ENCODE measurements around the gene PLP1.
"Not testable (repeated sequence)": the region's sequence is repeated elsewhere in the genome, so short reads cannot be mapped to it uniquely, and the experiment has no call there.

Gene PLP1

GRCh38 chrX:103794119-103794518 is 17.5 kb downstream of the PLP1 start:
- H3K4me3 ChIP-seq (ENCODE audit: low read length), result no peak overlapping the region
- TF ChIP-seq ZNF274 (IDR thresholded peaks at IDR 0.05; ENCODE audit: low read depth, low read length), result no peak

GRCh38 chrX:103797691-103798090 is 21.1 kb downstream of the PLP1 start:
- no peak overlapping the region for H3K4me3 ChIP-seq (ENCODE audit: low read length)
- TF ChIP-seq ZNF274 (IDR thresholded peaks at IDR 0.05; ENCODE audit: low read depth, low read length), result no peak

DNA sequence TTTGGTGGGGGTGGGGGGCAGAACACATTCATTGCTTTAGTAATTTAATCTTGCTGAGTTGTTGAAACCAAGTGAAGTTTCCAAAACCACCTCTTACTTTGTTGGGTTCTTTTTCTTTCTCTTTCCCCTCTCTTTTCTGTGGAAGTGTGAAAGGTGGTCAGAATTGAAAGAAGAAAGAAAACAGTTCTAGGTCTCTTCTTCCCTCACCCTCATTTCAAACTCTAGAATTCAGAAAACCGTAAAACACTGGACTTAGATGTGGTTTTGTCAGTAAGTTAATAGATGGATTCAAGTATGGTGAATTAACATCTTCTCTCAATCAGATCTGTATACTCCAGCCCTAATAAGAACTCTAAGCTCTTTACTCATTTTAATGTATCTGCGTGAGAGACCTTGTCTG is 23.7 kb downstream of the PLP1 start:
- H3K4me3 ChIP-seq (ENCODE audit: low read length), result no peak overlapping the region
- TF ChIP-seq ZNF274 (IDR thresholded peaks at IDR 0.05; ENCODE audit: low read depth, low read length), result no peak

- H3K4me3 ChIP-seq (ENCODE audit: low read length), result no peak overlapping the region
- TF ChIP-seq ZNF274 (IDR thresholded peaks at IDR 0.05; ENCODE audit: low read depth, low read length), result no peak
These were observed 29.2 kb downstream of the PLP1 start for GRCh38 chrX:103805860-103806259.

- no peak overlapping the region for H3K4me3 ChIP-seq (ENCODE audit: low read length)
- TF ChIP-seq ZNF274 (IDR thresholded peaks at IDR 0.05; ENCODE audit: low read depth, low read length), result no peak
These were observed 30.3 kb downstream of the PLP1 start for GRCh38 chrX:103806862-103807474.

DNA sequence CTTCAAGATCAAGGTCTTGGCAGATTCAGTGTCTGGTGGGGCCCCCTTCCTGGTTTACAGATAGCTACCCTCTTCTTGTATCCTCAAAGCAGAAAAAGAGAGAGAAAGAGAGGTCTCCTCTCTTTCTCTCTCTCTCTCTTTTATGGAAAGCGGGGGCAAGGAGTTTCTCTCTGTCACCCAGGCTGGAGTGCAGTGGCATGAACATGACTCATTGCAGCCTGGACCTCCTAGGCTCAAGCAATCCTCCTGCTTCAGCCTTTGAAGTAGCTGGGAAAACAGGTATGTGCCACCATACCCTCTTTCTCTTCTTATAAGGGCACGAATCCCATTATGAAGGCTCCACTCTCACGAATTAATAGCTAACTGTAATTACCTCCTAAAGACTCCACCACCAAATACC is 35.2 kb downstream of the PLP1 start:
- no peak for TF ChIP-seq ZNF274 (IDR thresholded peaks at IDR 0.05; ENCODE audit: low read depth, low read length)
- no peak overlapping the region for H3K4me3 ChIP-seq (ENCODE audit: low read length)

- H3K4me3 ChIP-seq (ENCODE audit: low read length), result not testable (repeated sequence)
These were observed 40.5 kb downstream of the PLP1 start for GRCh38 chrX:103817101-103817500.

DNA sequence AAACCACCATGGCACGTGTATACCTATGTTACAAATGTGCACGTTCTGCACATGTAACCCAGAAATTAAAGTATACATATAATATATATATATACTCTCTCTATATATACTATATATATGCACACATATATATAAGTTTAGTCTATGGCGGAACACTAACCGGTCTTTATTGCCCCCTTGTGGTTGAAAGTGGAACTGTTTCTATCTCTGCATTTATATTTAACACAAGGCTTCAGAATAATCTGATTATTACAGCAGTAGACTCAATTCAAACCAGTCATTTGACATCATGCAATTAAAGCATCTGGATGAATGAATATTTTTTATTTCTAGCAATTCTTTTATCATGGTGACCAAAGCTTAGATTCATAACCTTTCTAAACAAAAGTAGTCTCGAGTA is 40.9 kb downstream of the PLP1 start:
- no peak overlapping the region for H3K4me3 ChIP-seq (ENCODE audit: low read length)
- TF ChIP-seq ZNF274 (IDR thresholded peaks at IDR 0.05; ENCODE audit: low read depth, low read length), result no peak

- TF ChIP-seq ZNF274 (IDR thresholded peaks at IDR 0.05; ENCODE audit: low read depth, low read length), result no peak
- H3K4me3 ChIP-seq (ENCODE audit: low read length), result no peak overlapping the region
These were observed 42.4 kb downstream of the PLP1 start for GRCh38 chrX:103818842-103819619.

DNA sequence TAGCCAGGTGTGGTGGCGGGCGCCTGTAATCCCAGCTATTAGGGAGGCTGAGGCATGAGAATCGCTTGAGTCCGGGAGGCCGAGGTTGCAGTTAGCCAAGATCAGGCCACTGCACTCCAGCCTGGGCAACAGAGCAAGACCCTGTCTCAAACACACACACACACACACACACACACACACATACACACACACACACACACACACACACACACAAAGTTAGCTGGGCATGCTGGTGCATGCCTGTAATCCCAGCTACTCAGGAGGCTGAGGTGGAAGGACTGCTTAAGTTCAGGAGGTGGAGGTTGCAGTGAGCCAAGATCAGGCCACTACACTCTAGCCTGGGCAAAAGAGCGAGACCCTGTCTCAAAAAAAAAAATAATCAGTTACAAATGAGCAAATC is 44.2 kb downstream of the PLP1 start:
- H3K4me3 ChIP-seq (ENCODE audit: low read length), result not testable (repeated sequence)

DNA sequence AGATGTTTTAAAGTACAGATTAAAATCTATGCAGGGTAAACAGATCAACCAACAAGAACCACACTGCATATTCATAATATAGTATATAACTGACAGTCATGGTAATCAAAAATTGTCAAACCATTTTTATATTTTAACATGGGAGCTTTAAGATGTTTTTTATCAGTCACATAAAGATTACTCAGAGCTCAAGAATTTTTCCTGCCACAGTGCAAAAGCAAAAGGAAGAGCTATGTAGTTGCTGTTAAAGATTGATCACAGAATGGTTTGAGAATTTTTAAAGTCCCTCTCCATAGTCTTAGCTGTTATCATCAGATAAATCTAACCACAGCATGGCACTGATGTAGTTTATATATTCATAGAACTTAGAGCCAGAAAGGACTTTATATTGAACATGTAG is 47.0 kb downstream of the PLP1 start:
- H3K4me3 ChIP-seq (ENCODE audit: low read length), result no peak overlapping the region
- no peak for TF ChIP-seq ZNF274 (IDR thresholded peaks at IDR 0.05; ENCODE audit: low read depth, low read length)

GRCh38 chrX:103825881-103826280 is 49.2 kb downstream of the PLP1 start:
- TF ChIP-seq ZNF274 (IDR thresholded peaks at IDR 0.05; ENCODE audit: low read depth, low read length), result no peak

DNA sequence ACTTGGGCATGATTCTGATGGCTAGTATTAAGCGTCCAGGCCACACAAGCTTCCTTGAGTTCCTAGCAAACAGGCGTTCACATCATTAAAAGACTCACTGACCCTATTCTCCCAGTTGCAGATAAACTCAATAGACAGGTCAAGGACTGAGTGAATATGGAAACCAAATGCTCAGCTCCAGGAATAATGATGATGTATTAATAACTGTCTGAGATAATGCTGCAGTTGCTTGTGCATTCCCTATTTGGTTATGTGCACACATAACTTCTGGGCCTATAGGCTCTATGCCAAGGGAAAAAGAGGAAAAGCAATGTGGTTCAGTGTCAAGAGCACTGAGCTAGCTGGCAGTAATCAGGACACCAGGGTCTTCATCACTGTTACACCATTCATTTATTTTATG is 51.9 kb downstream of the PLP1 start:
- no peak for TF ChIP-seq ZNF274 (IDR thresholded peaks at IDR 0.05; ENCODE audit: low read depth, low read length)

More at GRCh38 chrX:103825881-103826280, 49.2 kb downstream of the PLP1 start:
- no peak overlapping the region for H3K4me3 ChIP-seq (ENCODE audit: low read length)

DNA sequence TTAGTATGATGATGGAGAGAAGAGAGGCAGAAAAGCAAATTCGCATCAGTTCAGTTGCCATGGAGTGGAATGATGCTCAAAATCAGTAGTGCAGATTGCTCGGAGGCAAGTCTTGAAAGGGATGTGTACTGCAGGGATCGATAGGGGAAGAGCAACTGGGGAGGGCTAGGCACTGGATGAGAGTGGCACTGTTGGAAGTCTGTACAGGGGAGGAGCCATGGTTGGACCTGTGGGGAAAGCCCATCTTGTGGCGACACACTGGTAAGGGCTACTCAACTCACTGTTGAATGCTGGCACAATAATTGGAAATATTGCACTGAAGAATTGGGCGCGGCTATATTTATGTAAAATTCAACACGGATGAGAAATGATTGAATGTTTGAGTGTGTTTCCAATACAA is 54.2 kb downstream of the PLP1 start:
- H3K4me3 ChIP-seq (ENCODE audit: low read length), result no peak overlapping the region
- TF ChIP-seq ZNF274 (IDR thresholded peaks at IDR 0.05; ENCODE audit: low read depth, low read length), result no peak

More for the DNA sequence above, 51.9 kb downstream of the PLP1 start:
- H3K4me3 ChIP-seq (ENCODE audit: low read length), result no peak overlapping the region

DNA sequence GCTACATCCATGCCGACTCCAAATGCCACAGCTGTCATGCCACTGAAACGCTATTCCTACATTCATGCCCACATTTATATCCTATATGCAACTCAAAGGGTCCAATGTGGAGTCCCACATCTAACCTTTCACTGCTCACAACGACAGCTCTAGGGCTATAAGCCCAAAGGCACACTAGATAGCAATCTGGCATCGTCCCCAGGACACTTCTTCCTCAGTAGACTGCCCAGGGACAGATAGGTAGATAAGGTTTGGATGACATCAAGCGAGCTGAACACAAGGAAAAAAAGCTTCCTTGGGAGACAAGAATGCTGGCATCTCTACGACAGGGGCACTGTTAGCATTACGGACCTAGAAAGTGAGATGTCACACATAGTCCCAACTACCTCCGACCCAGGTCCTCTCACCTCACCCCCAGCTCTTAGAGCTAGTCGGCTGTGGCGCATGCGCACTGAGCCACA is 54.7 kb downstream of the PLP1 start:
- no peak for TF ChIP-seq ZNF274 (IDR thresholded peaks at IDR 0.05; ENCODE audit: low read depth, low read length)
- H3K4me3 ChIP-seq (ENCODE audit: low read length), result peak overlapping the region; percentile 48; the same call in 1 of the 2 replicates
